Measurements from ENCODE around the gene ARPC2. TPM values are rescaled to one million over a fixed set of nuclear protein-coding genes. Genes with fewer than 3 reads are reported as not detected.
A peak's percentile ranks its signal among the peaks of the same experiment; 100 is the strongest.

ARPC2 gene
- total and polyA plus RNA-seq, 10 of the 15 experiments (the other 5 are each of a cell fraction or from before 2014, with no cell fraction given): 440 to 980 (median 709) TPM

GRCh38 chr2:218229851-218230250, 12.9 kb downstream of the ARPC2 start:
- FAIRE-seq: no peak
- SMC1A ChIA-PET (ENCODE audit: uncharacterized antibody, unreplicated experiment): interaction anchor here (0.9 to 4.0 kb wide), 10 partner anchors 10 to 62 kb away, joined by 3 to 73 read pairs (median 6); partner anchors contain the start of genes AAMP, ARPC2 and PNKD
- H3K4me3 ChIP-seq: peak overlapping the region; percentile 17; the same call in 1 of the 2 replicates

More at GRCh38 chr2:218229851-218230250, 12.9 kb downstream of the ARPC2 start:
- H2AFZ ChIP-seq (ENCODE audit: control insufficient read depth, low read depth, low read length): no peak overlapping the region
- ChIA-PET CTCF (interaction anchor here (0.6 to 3.6 kb wide), 11 partner anchors 10 to 127 kb away, joined by 3 to 58 read pairs (median 4); partner anchors contain the start of genes ARPC2 and CATIP), RAD21 (ENCODE audit: unreplicated experiment) (interaction anchor here (0.7 to 4.6 kb wide), 9 partner anchors 11 to 167 kb away, joined by 3 to 84 read pairs (median 5); partner anchors contain the start of genes AAMP, ARPC2 and PNKD), POLR2A (interaction anchor here (0.6 to 6.6 kb wide), 5 partner anchors 9 to 58 kb away, joined by 3 to 98 read pairs (median 5); partner anchors contain the start of gene ARPC2)
- BruUV-seq (replicated peaks): no TSS peak
- no peak for TF ChIP-seq TBL1XR1 (IDR thresholded peaks at IDR 0.05; ENCODE audit: low read depth, low read length)
- no peak for TF ChIP-seq CBFB (IDR thresholded peaks at IDR 0.05; ENCODE audit: low read depth)
- TF ChIP-seq CREB1 (IDR thresholded peaks at IDR 0.05; ENCODE audit: low read depth): no peak
- no peak for TF ChIP-seq PRDM15 (CRISPR knock-in tag; IDR thresholded peaks at IDR 0.05)
- no peak for TF ChIP-seq USF1 (IDR thresholded peaks at IDR 0.05; ENCODE audit: borderline replicate concordance, extremely low read length, insufficient read depth, low read depth, low read length)
- TF ChIP-seq ZBTB33 (IDR thresholded peaks at IDR 0.05): no peak
- H3K4me1 ChIP-seq (ENCODE audit: control insufficient read depth, insufficient read depth, low read length): peaks cover 26% of the 10 kb centered on the region
- H3K27me3 ChIP-seq (replicated peaks in 1 of 2; ENCODE audit: control insufficient read depth in 2 of 2, insufficient read depth in 2 of 2, low read length in 1 of 2): no peaks in the 10 kb centered on the region
- peaks cover 35% of the 10 kb centered on the region for H3K79me2 ChIP-seq (ENCODE audit: control insufficient read depth, insufficient read depth, low read length)
- WGBS (ENCODE audit: insufficient coverage, insufficient replicate concordance, low lambda C conversion rate, missing lambda C conversion rate): 4% methylated on average over 4 of the region's 4 CpGs
- DNase-seq (ENCODE audit: low read depth, low spot score) (no peak), ATAC-seq (peak; percentile 48)
- H3K36me3 ChIP-seq (ENCODE audit: control insufficient read depth in 2 of 2, insufficient read depth in 2 of 2, low read length in 1 of 2): peaks cover 9 to 38% of the 10 kb centered on the region in 2 experiments
- peaks cover 3% of the 10 kb centered on the region; the same call in 1 of the 2 replicates for H4K20me1 ChIP-seq (ENCODE audit: control insufficient read depth, insufficient read depth)
- peak overlapping the region; percentile 29 for H3K4me2 ChIP-seq (ENCODE audit: control insufficient read depth, insufficient read depth)
- no peaks in the 10 kb centered on the region for H3K9me3 ChIP-seq (replicated peaks; ENCODE audit: control insufficient read depth, insufficient read depth, low read length)
- intact Hi-C loops (cut with micrococcal nuclease; ENCODE audit: unreplicated experiment) (loop anchor here (1.0 kb wide), 1 partner anchor 12 kb away; no protein-coding TSS in a partner anchor), in situ Hi-C loops (cut with MboI) (no loop called here)
- peak overlapping the region; percentile 48 for H3K9ac ChIP-seq (ENCODE audit: control insufficient read depth, insufficient read depth, low read length)
- peak overlapping the region; percentile 82 for H3K27ac ChIP-seq (ENCODE audit: control insufficient read depth, insufficient read depth)

All from GM12878 (cell line).